HG02973 (cell line): ENCODE results near the gene CHCHD3.

Source experiments
- ATAC-seq: cut with Tn5 transposase; IDR thresholded peaks from one replicate; pipeline ENCODE4 v1.9.1; 2021; ENCODE audit warnings: moderate library complexity; ENCODE audit not compliant: unreplicated experiment

Gene CHCHD3

GRCh38 chr7:132782777-132783640 is 298.9 kb downstream of the CHCHD3 start:
- no peak for ATAC-seq

- ATAC-seq, result no peak
Observed at GRCh38 chr7:132780822-132781221, 301.1 kb downstream of the CHCHD3 start.

- no peak for ATAC-seq
Observed at GRCh38 chr7:132779164-132779563, 302.7 kb downstream of the CHCHD3 start.

GRCh38 chr7:132778761-132779160 is 303.1 kb downstream of the CHCHD3 start:
- ATAC-seq, result no peak

GRCh38 chr7:132777956-132778355 is 303.9 kb downstream of the CHCHD3 start:
- ATAC-seq, result no peak

- ATAC-seq, result no peak
Observed at GRCh38 chr7:132777414-132777813, 304.5 kb downstream of the CHCHD3 start.

GRCh38 chr7:132776048-132776620 is 305.8 kb downstream of the CHCHD3 start:
- no peak for ATAC-seq

- ATAC-seq, result no peak
Observed at GRCh38 chr7:132773527-132773956, 308.3 kb downstream of the CHCHD3 start.

- ATAC-seq, result no peak
Observed at GRCh38 chr7:132771301-132771730, 310.6 kb downstream of the CHCHD3 start.

- no peak for ATAC-seq
Observed at GRCh38 chr7:132770055-132770454, 311.8 kb downstream of the CHCHD3 start.

- ATAC-seq, result no peak
Observed at GRCh38 chr7:132769280-132769679, 312.6 kb downstream of the CHCHD3 start.

- no peak for ATAC-seq
Observed at GRCh38 chr7:132768099-132768498, 313.8 kb downstream of the CHCHD3 start.

DNA sequence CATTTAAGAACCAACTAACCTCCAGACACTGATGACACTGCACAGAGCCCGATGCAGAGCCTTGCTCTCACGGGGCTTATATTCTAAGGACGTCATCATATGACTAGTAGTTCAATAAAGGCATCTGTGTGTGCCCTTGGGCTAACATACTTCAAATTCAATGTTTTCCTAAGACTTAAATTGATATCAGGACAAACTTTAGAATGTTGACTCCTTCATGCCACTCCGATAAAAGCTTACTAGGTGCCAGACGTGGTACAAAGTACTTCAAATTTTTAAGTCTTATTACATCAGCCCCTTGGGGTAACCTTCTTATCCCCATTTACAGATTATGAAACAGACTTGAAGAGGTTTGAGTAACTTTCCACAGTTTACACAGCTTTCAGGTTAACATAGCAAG is 314.5 kb downstream of the CHCHD3 start:
- no peak for ATAC-seq

DNA sequence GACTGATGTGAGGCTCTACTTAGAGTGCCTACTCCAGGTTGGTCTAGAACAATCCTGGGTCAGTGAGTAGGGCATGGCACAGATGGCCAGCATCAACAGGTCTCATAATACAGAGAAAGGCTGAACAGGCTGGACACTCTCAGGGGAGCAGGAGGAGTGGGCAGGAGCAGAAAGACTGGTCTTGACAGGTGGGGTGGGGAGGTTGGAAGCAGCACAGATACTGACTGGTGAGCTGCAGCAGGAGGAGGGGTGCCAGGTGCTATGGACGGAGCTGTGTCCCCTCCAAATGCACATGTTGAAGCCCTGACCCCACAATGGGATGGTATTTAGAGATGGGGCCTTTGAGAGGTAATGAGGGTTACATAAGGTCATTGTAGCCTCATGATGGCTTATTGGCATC is 315.2 kb downstream of the CHCHD3 start:
- ATAC-seq, result no peak

GRCh38 chr7:132765861-132766260 is 316.0 kb downstream of the CHCHD3 start:
- no peak for ATAC-seq

- no peak for ATAC-seq
Observed at GRCh38 chr7:132764762-132765161, 317.1 kb downstream of the CHCHD3 start.

DNA sequence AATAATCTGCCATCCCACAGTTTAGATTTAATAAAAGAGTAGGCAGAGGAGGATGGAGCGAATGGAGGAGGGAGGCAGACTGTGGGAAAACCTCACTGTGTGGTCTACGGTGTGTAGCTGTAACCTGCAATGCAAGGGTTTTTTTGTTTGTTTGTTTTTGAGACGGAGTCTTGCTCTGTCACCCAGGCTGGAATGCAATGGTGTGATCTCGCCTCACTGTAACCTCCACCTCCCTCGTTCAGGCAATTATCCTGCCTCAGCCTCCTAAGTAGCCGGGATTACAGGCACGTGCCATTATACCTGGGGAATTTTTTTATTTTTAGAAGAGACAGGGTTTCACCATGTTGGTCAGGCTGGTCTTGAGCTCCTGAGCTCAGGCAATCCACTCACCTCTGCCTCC is 321.0 kb downstream of the CHCHD3 start:
- ATAC-seq, result no peak

DNA sequence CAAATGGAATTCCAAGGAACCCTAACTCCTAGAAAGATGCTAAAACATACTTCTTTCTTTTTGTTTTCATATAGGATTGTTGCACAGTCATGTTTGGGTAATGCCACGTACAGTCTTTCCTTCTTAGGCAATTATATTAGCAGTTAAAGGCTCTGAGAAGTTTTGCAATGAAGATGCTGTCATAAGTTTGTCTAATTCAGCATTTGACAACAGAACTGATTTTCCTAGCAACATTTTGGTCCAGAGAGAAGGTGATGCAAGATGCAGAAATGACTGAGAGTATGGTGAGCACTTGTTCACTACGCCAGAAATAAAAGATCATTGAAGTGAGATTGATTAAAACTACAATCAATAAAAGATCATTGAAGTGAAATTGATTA is 321.7 kb downstream of the CHCHD3 start:
- no peak for ATAC-seq

DNA sequence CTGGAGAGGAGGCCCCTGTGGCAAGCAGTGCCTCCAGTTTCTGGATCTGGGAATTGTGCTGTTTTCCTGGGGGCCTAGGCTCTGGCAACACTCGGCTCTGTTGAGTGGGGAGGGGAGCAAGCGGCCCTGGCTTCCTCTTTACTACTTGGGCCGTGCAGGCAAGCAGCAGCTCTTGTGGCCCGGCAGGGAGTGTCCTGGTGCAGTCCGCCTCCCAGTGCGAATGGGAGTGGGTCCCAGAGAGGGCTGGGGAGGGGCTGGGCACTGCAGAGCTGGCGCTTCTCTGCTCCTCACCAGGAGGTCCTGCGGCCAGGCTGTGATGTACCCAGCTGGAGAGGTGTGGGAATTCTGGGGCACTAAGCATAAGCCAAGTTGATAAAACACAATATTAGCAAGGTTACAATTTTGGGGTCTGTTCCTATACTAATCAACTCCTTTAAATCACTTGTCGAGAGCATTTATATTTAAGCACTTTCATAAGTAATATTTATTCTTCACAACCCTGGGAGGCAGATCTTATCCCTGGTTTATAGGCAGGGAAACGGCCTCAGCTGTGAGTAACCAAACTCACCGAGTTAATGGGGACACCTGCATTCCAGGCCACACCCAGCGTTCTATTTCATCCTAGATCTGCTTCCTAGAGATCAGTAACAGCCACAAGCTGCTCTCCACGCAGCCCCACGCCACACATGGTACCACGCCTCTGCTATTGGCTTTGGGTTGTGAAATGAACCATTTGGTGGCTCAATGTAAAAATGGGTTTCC is 322.2 kb downstream of the CHCHD3 start:
- ATAC-seq, result no peak

DNA sequence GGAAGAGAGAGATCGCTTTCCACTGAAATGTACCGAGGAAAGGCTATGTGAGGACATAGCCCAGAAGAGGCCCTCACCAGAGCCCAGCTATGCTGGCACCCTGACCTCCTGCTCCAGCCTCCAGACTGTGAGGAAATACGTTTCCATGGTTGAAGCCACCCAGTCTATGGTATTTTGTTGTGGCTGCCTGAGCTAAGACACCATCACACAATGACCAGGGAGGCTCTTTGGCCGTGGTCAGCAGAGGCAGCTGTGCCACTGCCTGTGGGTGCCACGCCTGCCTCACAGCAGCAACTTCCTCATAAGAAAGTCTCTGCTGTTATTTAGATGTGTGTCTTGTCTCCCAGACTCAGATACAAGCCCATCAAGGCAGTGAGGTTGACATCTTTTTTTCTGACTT is 322.9 kb downstream of the CHCHD3 start:
- ATAC-seq, result no peak

- no peak for ATAC-seq
Observed at GRCh38 chr7:132757783-132758182, 324.1 kb downstream of the CHCHD3 start.

- no peak for ATAC-seq
Observed at GRCh38 chr7:132756484-132756990, 325.4 kb downstream of the CHCHD3 start.
